Thoracic aorta (tissue), 2 donors: ENCODE results near the gene COL9A2. TPM values are rescaled to one million over a fixed set of nuclear protein-coding genes. Genes with fewer than 3 reads are reported as not detected.

Experiments used
- ATAC-seq: fragments of 150-250 bp; one replicate; pipeline ENCODE4 v1.8.0; 2017; ENCODE audit warnings: low read depth; ENCODE audit not compliant: insufficient number of reproducible peaks, low FRiP score
- DNase-seq: peaks from one replicate; pipeline ENCODE4 v3.0.0-alpha.2; 2020; ENCODE audit warnings: low spot score
- H3K27ac ChIP-seq, 2 donors: fragments of 200-600 bp; sonication (generic); 1 replicate in 1 of 2; 2 replicates in 1 of 2; pipeline ENCODE4 v1.5.1; 2016; ENCODE audit warnings: mild to moderate bottlenecking in 2 of 2, moderate library complexity in 2 of 2
- H3K27me3 ChIP-seq: fragments of 200-600 bp; sonication (generic); replicated peaks from 2 replicates; pipeline ENCODE4 v1.6.0; 2016; ENCODE audit warnings: mild to moderate bottlenecking; ENCODE audit not compliant: insufficient read depth
- H3K36me3 ChIP-seq: fragments of 200-600 bp; sonication (generic); one replicate; pipeline ENCODE4 v1.5.1; 2016
- H3K4me1 ChIP-seq, 2 donors: fragments of 200-600 bp; sonication (generic); 1 replicate in 1 of 2; 2 replicates in 1 of 2; pipeline versions ENCODE4 v1.5.1 to v1.6.0; 2016; ENCODE audit warnings: low read depth in 2 of 2, mild to moderate bottlenecking in 1 of 2; ENCODE audit not compliant: control insufficient read depth in 1 of 2
- H3K4me3 ChIP-seq: fragments of 200-600 bp; sonication (generic); 2 replicates; pipeline ENCODE4 v1.5.1; 2016; ENCODE audit warnings: mild to moderate bottlenecking
- H3K9me3 ChIP-seq: fragments of 200-600 bp; sonication (generic); 2 replicates; pipeline ENCODE4 v1.5.1; 2016
- total RNA-seq, 2 donors: library from RNA; depleted of rRNA; stranded (reverse); fragments of >200 nt; gene quantifications; one replicate each; pipeline versions ENCODE4 v1.1.0 to v1.2.3, GENCODE V29; 2016
- TF ChIP-seq, protein P1 (sequence below): fragments of 200-600 bp; sonication (generic); IDR thresholded peaks from one replicate; pipeline ENCODE4 v1.5.1; 2019; ENCODE audit warnings: antibody characterized with exemption

Gene COL9A2
- total RNA-seq, 2 donors from 2014 or later, result 16.7 to 36.4 TPM

DNA sequence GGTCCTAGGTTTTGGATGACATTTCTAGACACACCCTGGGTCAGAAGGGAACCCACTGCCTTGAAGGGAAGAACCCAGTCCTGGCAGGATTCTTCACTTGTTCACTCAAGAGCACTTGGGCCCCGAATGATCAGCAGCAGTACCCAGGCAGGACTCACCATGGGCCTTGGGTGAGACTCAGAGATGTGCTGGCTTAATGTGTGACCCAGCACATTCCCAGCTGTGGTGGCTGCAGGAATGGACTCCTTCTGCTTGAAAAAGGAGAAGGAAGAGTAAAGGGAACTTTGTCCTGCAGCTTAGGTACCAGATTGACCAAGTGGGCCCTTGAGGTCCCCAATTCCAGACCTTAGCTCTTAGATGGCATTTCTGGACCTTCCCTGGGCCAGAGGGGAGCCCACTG lies 44.1 kb upstream of the COL9A2 start:
- Histone ChIP-seq H3K27me3 (no peaks in the 10 kb centered on the region), H3K9me3 (peaks cover 5% of the 10 kb centered on the region), H3K27ac (no peak overlapping the region), H3K36me3 (no peaks in the 10 kb centered on the region), H3K4me3 (no peak overlapping the region), H3K4me1 (no peaks in the 10 kb centered on the region)
- no peak for ATAC-seq
- TF ChIP-seq, protein P1, sequence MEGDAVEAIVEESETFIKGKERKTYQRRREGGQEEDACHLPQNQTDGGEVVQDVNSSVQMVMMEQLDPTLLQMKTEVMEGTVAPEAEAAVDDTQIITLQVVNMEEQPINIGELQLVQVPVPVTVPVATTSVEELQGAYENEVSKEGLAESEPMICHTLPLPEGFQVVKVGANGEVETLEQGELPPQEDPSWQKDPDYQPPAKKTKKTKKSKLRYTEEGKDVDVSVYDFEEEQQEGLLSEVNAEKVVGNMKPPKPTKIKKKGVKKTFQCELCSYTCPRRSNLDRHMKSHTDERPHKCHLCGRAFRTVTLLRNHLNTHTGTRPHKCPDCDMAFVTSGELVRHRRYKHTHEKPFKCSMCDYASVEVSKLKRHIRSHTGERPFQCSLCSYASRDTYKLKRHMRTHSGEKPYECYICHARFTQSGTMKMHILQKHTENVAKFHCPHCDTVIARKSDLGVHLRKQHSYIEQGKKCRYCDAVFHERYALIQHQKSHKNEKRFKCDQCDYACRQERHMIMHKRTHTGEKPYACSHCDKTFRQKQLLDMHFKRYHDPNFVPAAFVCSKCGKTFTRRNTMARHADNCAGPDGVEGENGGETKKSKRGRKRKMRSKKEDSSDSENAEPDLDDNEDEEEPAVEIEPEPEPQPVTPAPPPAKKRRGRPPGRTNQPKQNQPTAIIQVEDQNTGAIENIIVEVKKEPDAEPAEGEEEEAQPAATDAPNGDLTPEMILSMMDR, result no peak
- DNase-seq, result no peak

DNA sequence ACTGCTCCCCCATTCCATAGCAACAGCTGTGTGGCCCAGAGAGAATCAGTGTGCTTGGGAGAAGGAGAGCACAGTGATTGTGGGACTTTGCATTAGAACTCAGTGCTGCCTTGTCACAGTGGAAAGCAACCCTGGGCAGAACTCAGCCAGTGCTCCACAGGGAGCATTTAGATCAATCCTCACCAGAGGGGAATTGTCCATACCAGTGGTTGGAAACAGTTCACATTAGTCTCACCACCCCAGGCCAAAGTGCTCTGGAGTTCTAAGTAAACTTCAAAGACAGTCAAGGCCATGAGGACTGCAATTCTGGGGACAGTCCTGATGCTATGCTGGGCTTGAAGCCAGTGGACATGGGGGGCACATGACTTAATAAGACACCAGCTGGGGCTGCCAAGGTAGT lies 43.5 kb upstream of the COL9A2 start:
- TF ChIP-seq, protein P1, result no peak
- no peak overlapping the region for H3K4me3 ChIP-seq
- ATAC-seq (no peak), DNase-seq (no peak)
- H3K4me1 ChIP-seq, result no peaks in the 10 kb centered on the region
- H3K27ac ChIP-seq, result no peak overlapping the region
- H3K9me3 ChIP-seq, result peaks cover 5% of the 10 kb centered on the region
- H3K36me3 ChIP-seq, result no peaks in the 10 kb centered on the region
- H3K27me3 ChIP-seq, result no peaks in the 10 kb centered on the region

DNA sequence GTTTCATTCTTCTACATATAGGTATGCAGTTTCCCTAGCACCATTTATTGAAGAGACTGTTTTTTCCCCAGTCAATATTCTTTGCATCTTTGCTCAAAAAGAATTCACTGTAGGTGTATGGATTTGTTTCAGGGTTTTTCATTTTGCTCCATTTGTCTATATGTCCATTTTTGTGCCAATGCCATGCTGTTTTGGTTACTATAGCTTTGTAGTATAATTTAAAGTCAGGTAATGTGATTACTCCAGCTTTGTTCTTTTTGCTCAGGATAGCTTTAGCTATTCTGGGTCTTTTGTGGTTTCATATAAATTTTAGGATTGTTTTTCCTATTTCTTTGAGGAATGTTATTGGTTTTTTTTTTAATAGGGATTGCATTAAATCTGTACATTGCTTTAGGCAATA lies 40.5 kb upstream of the COL9A2 start:
- Histone ChIP-seq H3K9me3 (peaks cover 5% of the 10 kb centered on the region), H3K4me1 (no peaks in the 10 kb centered on the region), H3K4me3 (no peak overlapping the region), H3K27ac (no peak overlapping the region), H3K27me3 (no peaks in the 10 kb centered on the region), H3K36me3 (no peaks in the 10 kb centered on the region)
- DNase-seq (no peak), ATAC-seq (no peak)
- TF ChIP-seq, protein P1, result no peak

DNA sequence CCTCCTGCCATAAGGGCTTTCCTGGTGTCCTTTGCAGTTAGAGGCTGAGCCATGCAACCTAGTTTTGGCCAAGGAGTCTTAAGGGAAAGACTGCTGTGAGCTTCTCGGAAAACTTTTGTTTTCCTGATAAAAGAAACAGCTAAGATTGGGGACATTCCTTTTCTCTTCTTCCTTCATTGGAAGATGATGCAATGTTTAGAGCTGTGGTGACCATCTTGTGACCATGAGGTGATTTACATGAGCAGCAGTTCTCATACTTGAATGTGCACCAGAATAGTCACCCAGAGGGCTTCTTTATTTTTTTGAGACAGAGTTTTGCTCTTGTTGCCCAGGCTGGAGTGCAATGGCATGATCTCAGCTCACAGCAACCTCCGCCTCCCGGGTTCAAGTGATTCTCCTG lies 36.0 kb upstream of the COL9A2 start:
- Histone ChIP-seq H3K36me3 (no peaks in the 10 kb centered on the region), H3K27ac (no peak overlapping the region), H3K4me3 (no peak overlapping the region), H3K4me1 (no peaks in the 10 kb centered on the region), H3K9me3 (peaks cover 5% of the 10 kb centered on the region), H3K27me3 (no peaks in the 10 kb centered on the region)
- ATAC-seq, result no peak
- TF ChIP-seq, protein P1, result no peak
- no peak for DNase-seq

DNA sequence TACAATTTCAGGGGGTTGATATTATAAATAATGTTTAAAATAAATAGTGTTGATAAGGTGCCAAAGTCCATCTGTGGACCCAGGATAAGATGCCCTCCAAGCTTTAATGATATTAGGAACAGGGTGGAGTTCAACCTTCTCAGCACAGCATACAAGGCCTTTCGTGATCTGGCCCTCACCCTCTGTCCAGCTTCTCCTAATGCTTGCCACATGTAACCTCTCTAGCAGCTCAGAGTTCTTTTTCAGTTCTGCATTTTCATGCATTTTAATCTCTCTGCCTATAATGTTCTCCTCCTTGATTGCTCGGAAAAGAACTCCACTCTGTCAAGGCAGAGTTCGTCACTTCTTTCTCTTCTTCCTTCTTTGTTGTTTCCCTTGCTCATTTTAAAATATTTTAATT lies 35.0 kb upstream of the COL9A2 start:
- no peaks in the 10 kb centered on the region for H3K4me1 ChIP-seq
- no peak for DNase-seq
- no peaks in the 10 kb centered on the region for H3K36me3 ChIP-seq
- no peak for ATAC-seq
- no peaks in the 10 kb centered on the region for H3K9me3 ChIP-seq
- no peaks in the 10 kb centered on the region for H3K27me3 ChIP-seq
- TF ChIP-seq, protein P1, result no peak
- H3K4me3 ChIP-seq, result no peak overlapping the region
- H3K27ac ChIP-seq, result no peak overlapping the region
